K562 (cell line): ENCODE results near the gene GRWD1. TPM values are rescaled to one million over a fixed set of nuclear protein-coding genes. Genes with fewer than 3 reads are reported as not detected.

ENCODE experiments used
- CBX3 ChIP-seq, 2 experiments: IDR thresholded peaks; 1 replicate in 1 of 2; 2 replicates in 1 of 2; pipeline ENCODE4 v1.6.1; 2012; ENCODE audit warnings: inconsistent platforms in 2 of 2, low read length in 2 of 2, borderline replicate concordance in 1 of 2, control low read depth in 1 of 2
- EHMT2 ChIP-seq: fragments of 450-650 bp; IDR thresholded peaks from 2 replicates; pipeline ENCODE4 v1.6.1; 2018; ENCODE audit warnings: antibody characterized with exemption
- HNRNPLL ChIP-seq: fragments of 200-400 bp; formaldehyde crosslinking; IDR thresholded peaks from 2 replicates; pipeline ENCODE4 v1.6.1; 2017; ENCODE audit warnings: low read length, low read depth, mild to moderate bottlenecking; ENCODE audit not compliant: poor library complexity, severe bottlenecking
- NCOA1 ChIP-seq: fragments of 450-650 bp; IDR thresholded peaks from 2 replicates; pipeline ENCODE4 v1.6.1; 2016; ENCODE audit warnings: low read depth
- SMARCA5 ChIP-seq: fragments of 450-650 bp; IDR thresholded peaks from 2 replicates; pipeline ENCODE4 v1.6.1; 2016
- ZFP1 ChIP-seq: fragments of 450-650 bp; formaldehyde crosslinking; IDR thresholded peaks from 2 replicates; pipeline ENCODE4 v1.4.0; 2020; ENCODE audit warnings: mild to moderate bottlenecking, mixed read lengths
- ZNF134 ChIP-seq: fragments of 250-450 bp; sonication (Bioruptor Pico); conservative IDR thresholded peaks from 2 replicates; pipeline ENCODE4 v1.4.0; 2020
- ZNF699 ChIP-seq: fragments of 250-450 bp; sonication (Bioruptor Pico); IDR thresholded peaks from 2 replicates; pipeline ENCODE4 v1.8.0; 2021; ENCODE audit warnings: mild to moderate bottlenecking, moderate library complexity; ENCODE audit not compliant: insufficient replicate concordance
- ZSCAN29 ChIP-seq: fragments of 450-650 bp; IDR thresholded peaks from 2 replicates; pipeline ENCODE4 v1.6.1; 2017
- polyA plus RNA-seq, 8 experiments: library from polyadenylated mRNA; depleted of rRNA in 4 of 8; stranded (reverse) in 5 of 8; unstranded in 3 of 8; fragments of >200 nt; fragmentation: Nextera tagmentation in 2 of 8; fragmentation: Illumina TruSeq in 1 of 8; extraction: Ambion mirVana in 2 of 8; extraction: Trizol in 1 of 8; gene quantifications; 2 replicates each; pipeline versions ENCODE4 v1.2.1 to v1.2.3, GENCODE V29; 2011 to 2014; ENCODE audit warnings: inconsistent platforms in 1 of 8, missing spikeins in 1 of 8
- total RNA-seq, 7 experiments: library from RNA; depleted of rRNA in 6 of 7; stranded (reverse); fragments of >200 nt in 6 of 7; fragmentation: Illumina TruSeq in 2 of 7; extraction: Trizol in 2 of 7; gene quantifications; 2 replicates each; pipeline versions ENCODE4 v1.2.1 to v1.2.3, GENCODE V29; 2011 to 2021; ENCODE audit warnings: low replicate concordance in 1 of 7
- TF ChIP-seq, protein P1 (sequence below): fragments of 250-450 bp; sonication (Bioruptor Pico); IDR thresholded peaks from 2 replicates; pipeline ENCODE4 v1.4.0; 2020; ENCODE audit warnings: mild to moderate bottlenecking, moderate library complexity
- TF ChIP-seq, protein P2 (sequence below): conservative IDR thresholded peaks from 2 replicates; pipeline ENCODE4 v1.6.1; 2011; ENCODE audit warnings: low read depth, mild to moderate bottlenecking, low read length; ENCODE audit not compliant: control insufficient read depth
- TF ChIP-seq, protein P3 (sequence below): fragments of 450-650 bp; IDR thresholded peaks from 2 replicates; pipeline ENCODE4 v1.7.1; 2018; ENCODE audit warnings: mild to moderate bottlenecking, low read depth; ENCODE audit not compliant: partially characterized antibody
- TF ChIP-seq, protein P4 (sequence below): fragments of 200-400 bp; formaldehyde crosslinking; IDR thresholded peaks from 2 replicates; pipeline ENCODE4 v1.6.1; 2017; ENCODE audit warnings: mild to moderate bottlenecking, low read depth, low read length, moderate library complexity
- TF ChIP-seq, protein P5 (sequence below): sonication (generic); formaldehyde crosslinking; IDR thresholded peaks from 2 replicates; pipeline ENCODE4 v1.8.0; 2022; ENCODE audit warnings: mild to moderate bottlenecking, missing genetic modification reagents

The GRWD1 gene
- total and polyA plus RNA-seq, 9 of the 15 experiments (the other 6 are each of a cell fraction or from before 2014, with no cell fraction given): 1.5 to 87.2 (median 24.5) TPM

DNA sequence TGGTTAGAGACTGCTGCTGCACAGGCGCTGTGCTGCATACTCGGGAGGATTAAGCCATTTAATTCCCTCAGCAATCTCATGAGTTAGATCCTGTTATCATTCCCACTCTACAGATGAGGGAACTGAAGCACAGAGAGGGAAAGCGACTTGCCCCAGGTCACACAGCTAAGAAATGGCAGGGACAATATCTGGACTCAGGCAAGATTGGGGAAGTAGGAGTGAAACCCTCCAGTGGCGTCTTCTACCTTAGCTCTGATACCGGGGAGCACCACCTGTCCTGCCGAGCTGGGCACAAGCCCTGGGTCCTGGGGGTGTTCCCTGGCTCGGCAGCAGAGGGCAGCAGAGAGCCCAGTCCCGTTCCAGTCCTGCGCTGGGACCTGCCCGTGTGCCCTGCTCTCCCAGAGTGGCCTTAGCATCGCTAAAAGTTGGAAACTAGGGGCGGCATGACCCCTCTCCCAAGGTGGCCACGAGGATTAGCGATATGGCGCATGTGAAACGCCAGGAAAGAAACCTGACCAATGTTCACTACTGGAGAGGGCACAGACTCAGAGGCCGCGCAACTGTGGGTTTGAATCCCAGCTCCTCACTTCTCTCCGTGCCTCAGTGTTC lies 43.9 kb downstream of the GRWD1 start (continued):
- TF ChIP-seq, protein P1, sequence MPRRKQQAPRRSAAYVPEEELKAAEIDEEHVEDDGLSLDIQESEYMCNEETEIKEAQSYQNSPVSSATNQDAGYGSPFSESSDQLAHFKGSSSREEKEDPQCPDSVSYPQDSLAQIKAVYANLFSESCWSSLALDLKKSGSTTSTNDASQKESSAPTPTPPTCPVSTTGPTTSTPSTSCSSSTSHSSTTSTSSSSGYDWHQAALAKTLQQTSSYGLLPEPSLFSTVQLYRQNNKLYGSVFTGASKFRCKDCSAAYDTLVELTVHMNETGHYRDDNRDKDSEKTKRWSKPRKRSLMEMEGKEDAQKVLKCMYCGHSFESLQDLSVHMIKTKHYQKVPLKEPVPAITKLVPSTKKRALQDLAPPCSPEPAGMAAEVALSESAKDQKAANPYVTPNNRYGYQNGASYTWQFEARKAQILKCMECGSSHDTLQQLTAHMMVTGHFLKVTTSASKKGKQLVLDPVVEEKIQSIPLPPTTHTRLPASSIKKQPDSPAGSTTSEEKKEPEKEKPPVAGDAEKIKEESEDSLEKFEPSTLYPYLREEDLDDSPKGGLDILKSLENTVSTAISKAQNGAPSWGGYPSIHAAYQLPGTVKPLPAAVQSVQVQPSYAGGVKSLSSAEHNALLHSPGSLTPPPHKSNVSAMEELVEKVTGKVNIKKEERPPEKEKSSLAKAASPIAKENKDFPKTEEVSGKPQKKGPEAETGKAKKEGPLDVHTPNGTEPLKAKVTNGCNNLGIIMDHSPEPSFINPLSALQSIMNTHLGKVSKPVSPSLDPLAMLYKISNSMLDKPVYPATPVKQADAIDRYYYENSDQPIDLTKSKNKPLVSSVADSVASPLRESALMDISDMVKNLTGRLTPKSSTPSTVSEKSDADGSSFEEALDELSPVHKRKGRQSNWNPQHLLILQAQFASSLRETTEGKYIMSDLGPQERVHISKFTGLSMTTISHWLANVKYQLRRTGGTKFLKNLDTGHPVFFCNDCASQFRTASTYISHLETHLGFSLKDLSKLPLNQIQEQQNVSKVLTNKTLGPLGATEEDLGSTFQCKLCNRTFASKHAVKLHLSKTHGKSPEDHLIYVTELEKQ (CRISPR knock-in tag): no peak
- TF ChIP-seq ZSCAN29: no peak
- TF ChIP-seq, protein P2, sequence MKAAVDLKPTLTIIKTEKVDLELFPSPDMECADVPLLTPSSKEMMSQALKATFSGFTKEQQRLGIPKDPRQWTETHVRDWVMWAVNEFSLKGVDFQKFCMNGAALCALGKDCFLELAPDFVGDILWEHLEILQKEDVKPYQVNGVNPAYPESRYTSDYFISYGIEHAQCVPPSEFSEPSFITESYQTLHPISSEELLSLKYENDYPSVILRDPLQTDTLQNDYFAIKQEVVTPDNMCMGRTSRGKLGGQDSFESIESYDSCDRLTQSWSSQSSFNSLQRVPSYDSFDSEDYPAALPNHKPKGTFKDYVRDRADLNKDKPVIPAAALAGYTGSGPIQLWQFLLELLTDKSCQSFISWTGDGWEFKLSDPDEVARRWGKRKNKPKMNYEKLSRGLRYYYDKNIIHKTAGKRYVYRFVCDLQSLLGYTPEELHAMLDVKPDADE: no peak
- no peak for TF ChIP-seq ZNF699
- TF ChIP-seq ZNF134 (CRISPR knock-in tag): no peak
- TF ChIP-seq, protein P3, sequence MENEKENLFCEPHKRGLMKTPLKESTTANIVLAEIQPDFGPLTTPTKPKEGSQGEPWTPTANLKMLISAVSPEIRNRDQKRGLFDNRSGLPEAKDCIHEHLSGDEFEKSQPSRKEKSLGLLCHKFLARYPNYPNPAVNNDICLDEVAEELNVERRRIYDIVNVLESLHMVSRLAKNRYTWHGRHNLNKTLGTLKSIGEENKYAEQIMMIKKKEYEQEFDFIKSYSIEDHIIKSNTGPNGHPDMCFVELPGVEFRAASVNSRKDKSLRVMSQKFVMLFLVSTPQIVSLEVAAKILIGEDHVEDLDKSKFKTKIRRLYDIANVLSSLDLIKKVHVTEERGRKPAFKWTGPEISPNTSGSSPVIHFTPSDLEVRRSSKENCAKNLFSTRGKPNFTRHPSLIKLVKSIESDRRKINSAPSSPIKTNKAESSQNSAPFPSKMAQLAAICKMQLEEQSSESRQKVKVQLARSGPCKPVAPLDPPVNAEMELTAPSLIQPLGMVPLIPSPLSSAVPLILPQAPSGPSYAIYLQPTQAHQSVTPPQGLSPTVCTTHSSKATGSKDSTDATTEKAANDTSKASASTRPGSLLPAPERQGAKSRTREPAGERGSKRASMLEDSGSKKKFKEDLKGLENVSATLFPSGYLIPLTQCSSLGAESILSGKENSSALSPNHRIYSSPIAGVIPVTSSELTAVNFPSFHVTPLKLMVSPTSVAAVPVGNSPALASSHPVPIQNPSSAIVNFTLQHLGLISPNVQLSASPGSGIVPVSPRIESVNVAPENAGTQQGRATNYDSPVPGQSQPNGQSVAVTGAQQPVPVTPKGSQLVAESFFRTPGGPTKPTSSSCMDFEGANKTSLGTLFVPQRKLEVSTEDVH: no peak
- TF ChIP-seq, protein P4, sequence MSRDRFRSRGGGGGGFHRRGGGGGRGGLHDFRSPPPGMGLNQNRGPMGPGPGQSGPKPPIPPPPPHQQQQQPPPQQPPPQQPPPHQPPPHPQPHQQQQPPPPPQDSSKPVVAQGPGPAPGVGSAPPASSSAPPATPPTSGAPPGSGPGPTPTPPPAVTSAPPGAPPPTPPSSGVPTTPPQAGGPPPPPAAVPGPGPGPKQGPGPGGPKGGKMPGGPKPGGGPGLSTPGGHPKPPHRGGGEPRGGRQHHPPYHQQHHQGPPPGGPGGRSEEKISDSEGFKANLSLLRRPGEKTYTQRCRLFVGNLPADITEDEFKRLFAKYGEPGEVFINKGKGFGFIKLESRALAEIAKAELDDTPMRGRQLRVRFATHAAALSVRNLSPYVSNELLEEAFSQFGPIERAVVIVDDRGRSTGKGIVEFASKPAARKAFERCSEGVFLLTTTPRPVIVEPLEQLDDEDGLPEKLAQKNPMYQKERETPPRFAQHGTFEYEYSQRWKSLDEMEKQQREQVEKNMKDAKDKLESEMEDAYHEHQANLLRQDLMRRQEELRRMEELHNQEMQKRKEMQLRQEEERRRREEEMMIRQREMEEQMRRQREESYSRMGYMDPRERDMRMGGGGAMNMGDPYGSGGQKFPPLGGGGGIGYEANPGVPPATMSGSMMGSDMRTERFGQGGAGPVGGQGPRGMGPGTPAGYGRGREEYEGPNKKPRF: no peak
- peak; percentile 79 for TF ChIP-seq SMARCA5
- no peak for TF ChIP-seq CBX3 (IDR thresholded peaks at IDR 0.05; ENCODE audit: borderline replicate concordance in 1 of 2, low read length in 2 of 2)
- TF ChIP-seq, protein P5, sequence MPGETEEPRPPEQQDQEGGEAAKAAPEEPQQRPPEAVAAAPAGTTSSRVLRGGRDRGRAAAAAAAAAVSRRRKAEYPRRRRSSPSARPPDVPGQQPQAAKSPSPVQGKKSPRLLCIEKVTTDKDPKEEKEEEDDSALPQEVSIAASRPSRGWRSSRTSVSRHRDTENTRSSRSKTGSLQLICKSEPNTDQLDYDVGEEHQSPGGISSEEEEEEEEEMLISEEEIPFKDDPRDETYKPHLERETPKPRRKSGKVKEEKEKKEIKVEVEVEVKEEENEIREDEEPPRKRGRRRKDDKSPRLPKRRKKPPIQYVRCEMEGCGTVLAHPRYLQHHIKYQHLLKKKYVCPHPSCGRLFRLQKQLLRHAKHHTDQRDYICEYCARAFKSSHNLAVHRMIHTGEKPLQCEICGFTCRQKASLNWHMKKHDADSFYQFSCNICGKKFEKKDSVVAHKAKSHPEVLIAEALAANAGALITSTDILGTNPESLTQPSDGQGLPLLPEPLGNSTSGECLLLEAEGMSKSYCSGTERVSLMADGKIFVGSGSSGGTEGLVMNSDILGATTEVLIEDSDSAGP: peak; percentile 49; the same call in 1 of the 2 replicates
- TF ChIP-seq ZFP1 (CRISPR knock-in tag): no peak
- no peak for TF ChIP-seq HNRNPLL
- no peak for TF ChIP-seq EHMT2
- TF ChIP-seq NCOA1: peak; percentile 17; the same call in 1 of the 2 replicates
